ENCODE results near the gene FIBP. TPM values are rescaled to one million over a fixed set of nuclear protein-coding genes. Genes with fewer than 3 reads are reported as not detected.

Gene FIBP
- total RNA-seq = 58.0 TPM
- 105 TPM for polyA plus RNA-seq (ENCODE audit: insufficient read depth, low read depth, low replicate concordance)
- long read RNA-seq, donor 1, transcript FIBP-202 (10 exons, 1,248 nt) = major isoform, 23 of 104 reads
- long read RNA-seq, donor 1, partial matches to known transcripts = 77 of 104 reads
- long read RNA-seq, donor 1, other reads (novel, unspliced or antisense) = 0 of 104 reads
- long read RNA-seq, donor 2, transcript FIBP-201 (10 exons, 1,261 nt) = minor isoform, 5 of 47 reads
- long read RNA-seq, donor 2, transcript FIBP-202 (10 exons, 1,248 nt) = major isoform, 30 of 47 reads
- long read RNA-seq, donor 2, partial matches to known transcripts = 9 of 47 reads
- long read RNA-seq, donor 2, other reads (novel, unspliced or antisense) = 0 of 47 reads
- long read RNA-seq, donor 3, transcript FIBP-202 (10 exons, 1,248 nt) = major isoform, 23 of 122 reads
- long read RNA-seq, donor 3, transcript FIBP-206 (3 exons, 1,378 nt) = minor isoform, 5 of 122 reads
- long read RNA-seq, donor 3, partial matches to known transcripts = 91 of 122 reads
- long read RNA-seq, donor 3, other reads (novel, unspliced or antisense) = 0 of 122 reads
- long read RNA-seq, donor 4, transcript FIBP-202 (10 exons, 1,248 nt) = major isoform, 24 of 135 reads
- long read RNA-seq, donor 4, partial matches to known transcripts = 106 of 135 reads
- long read RNA-seq, donor 4, other reads (novel, unspliced or antisense) = 0 of 135 reads
- long read RNA-seq, donor 5, partial matches to known transcripts = 0 of 3 reads
- long read RNA-seq, donor 5, other reads (novel, unspliced or antisense) = 0 of 3 reads
- long read RNA-seq, donor 6, transcript FIBP-202 (10 exons, 1,248 nt) = major isoform, 17 of 36 reads
- long read RNA-seq, donor 6, partial matches to known transcripts = 15 of 36 reads
- long read RNA-seq, donor 6, other reads (novel, unspliced or antisense) = 0 of 36 reads
- long read RNA-seq, donor 7, transcript FIBP-202 (10 exons, 1,248 nt) = major isoform, 28 of 42 reads
- long read RNA-seq, donor 7, partial matches to known transcripts = 5 of 42 reads
- long read RNA-seq, donor 7, other reads (novel, unspliced or antisense) = 7 of 42 reads
- long read RNA-seq, donor 8, transcript FIBP-202 (10 exons, 1,248 nt) = major isoform, 18 of 29 reads
- long read RNA-seq, donor 8, partial matches to known transcripts = 5 of 29 reads
- long read RNA-seq, donor 8, other reads (novel, unspliced or antisense) = 0 of 29 reads
- long read RNA-seq, donor 9, transcript FIBP-202 (10 exons, 1,248 nt) = major isoform, 12 of 117 reads
- long read RNA-seq, donor 9, partial matches to known transcripts = 99 of 117 reads
- long read RNA-seq, donor 9, other reads (novel, unspliced or antisense) = 0 of 117 reads
- long read RNA-seq, donor 10, transcript FIBP-202 (10 exons, 1,248 nt) = major isoform, 13 of 30 reads
- long read RNA-seq, donor 10, partial matches to known transcripts = 11 of 30 reads
- long read RNA-seq, donor 10, other reads (novel, unspliced or antisense) = 0 of 30 reads

DNA sequence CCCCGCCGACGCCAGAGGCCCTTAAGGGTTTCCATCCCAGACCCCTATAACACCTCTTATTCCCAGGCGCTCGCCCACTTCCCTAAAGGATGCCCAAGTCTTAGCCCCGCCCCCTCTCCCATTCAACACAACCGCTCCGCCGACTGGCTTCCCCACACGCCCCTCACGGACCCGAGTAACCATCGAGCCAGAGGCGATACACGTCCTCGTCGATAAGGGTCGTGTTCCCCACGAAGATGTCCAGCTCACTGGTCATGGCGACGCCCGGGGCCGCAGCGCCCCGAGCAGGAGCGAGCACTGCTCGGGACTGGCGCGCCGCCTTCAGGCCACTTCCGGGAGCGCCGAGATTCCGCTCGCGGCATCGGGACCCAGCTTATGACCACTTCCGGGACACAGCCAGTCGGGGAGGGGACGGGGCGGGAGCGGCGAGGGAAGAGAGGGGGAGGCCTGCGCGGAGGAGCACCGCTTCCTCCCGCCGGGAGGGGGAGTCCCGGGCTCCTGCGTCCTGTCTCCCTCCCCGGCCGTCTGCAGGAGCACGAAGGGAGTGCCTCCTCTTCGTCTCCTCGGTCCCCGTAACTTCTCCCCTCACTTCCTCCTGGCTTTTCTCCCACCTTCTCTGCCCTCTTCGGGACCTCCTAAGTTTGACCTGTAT, at the start of gene FIBP:
Gene FIBP (minus strand): TSS at position 309 of the 652 bp plus-strand sequence. CDS start 53 bp downstream, at position 256.
- Histone ChIP-seq H3K4me1 (ENCODE audit: control insufficient read depth in 2 of 3, insufficient read depth in 2 of 3, low read depth in 1 of 3, low read length in 3 of 3) (peaks cover 0 to 39% (median 8%) of the 10 kb centered on the region in 3 donors), H3K36me3 (ENCODE audit: control insufficient read depth in 2 of 3, insufficient read depth in 3 of 3, low read length in 3 of 3) (peaks cover 4 to 12% (median 5%) of the 10 kb centered on the region in 3 donors), H3K9ac (ENCODE audit: low read length in 3 of 3) (peak within 1 kb of the TSS; percentile 83 to 92 (median 88)), H3K27ac (ENCODE audit: low read depth in 2 of 2, low read length in 2 of 2) (peak within 1 kb of the TSS; percentile 90 to 96), H3K9me3 (ENCODE audit: control insufficient read depth in 2 of 3, insufficient read depth in 1 of 3, low read length in 3 of 3) (no peaks in the 10 kb centered on the region), H3K27me3 (ENCODE audit: control insufficient read depth, insufficient read depth, low read length) (no peaks in the 10 kb centered on the region), H3K4me3 (ENCODE audit: low read length in 3 of 3) (peak within 1 kb of the TSS; percentile 65 to 95 (median 78))
- intact Hi-C loops (cut with DNase I) = loop anchor here (10.0 kb wide), 1 partner anchor 97 kb away; no protein-coding TSS in a partner anchor
- DNase-seq = peak; percentile 98 to 99 (median 99)
- no peak for FAIRE-seq
- TF ChIP-seq, protein P1, sequence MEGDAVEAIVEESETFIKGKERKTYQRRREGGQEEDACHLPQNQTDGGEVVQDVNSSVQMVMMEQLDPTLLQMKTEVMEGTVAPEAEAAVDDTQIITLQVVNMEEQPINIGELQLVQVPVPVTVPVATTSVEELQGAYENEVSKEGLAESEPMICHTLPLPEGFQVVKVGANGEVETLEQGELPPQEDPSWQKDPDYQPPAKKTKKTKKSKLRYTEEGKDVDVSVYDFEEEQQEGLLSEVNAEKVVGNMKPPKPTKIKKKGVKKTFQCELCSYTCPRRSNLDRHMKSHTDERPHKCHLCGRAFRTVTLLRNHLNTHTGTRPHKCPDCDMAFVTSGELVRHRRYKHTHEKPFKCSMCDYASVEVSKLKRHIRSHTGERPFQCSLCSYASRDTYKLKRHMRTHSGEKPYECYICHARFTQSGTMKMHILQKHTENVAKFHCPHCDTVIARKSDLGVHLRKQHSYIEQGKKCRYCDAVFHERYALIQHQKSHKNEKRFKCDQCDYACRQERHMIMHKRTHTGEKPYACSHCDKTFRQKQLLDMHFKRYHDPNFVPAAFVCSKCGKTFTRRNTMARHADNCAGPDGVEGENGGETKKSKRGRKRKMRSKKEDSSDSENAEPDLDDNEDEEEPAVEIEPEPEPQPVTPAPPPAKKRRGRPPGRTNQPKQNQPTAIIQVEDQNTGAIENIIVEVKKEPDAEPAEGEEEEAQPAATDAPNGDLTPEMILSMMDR (IDR thresholded peaks at IDR 0.05; ENCODE audit: borderline replicate concordance, extremely low read depth, insufficient read depth) = peak; percentile 69

DNA sequence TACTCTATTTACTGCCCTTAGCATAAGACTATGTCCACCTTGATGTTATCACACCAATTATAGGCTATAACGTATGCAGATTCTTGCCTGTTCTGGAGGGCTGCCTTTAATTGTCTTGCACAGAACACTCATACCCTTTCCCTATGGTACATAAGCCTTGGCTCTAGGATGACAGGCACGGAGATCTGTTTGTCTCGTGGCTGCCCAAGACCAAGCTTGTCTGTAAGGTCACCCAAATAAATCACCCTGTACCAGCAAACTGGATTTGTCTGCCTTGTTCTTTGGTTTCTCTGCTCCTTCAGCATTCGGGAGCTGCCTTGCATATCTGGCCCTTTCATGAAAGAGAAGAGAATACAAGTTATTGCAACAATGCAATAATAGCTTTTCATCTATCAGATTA, 49.5 kb upstream of the FIBP start:
- no peak overlapping the region for H3K27ac ChIP-seq (ENCODE audit: low read depth in 2 of 2, low read length in 2 of 2)
- H3K27me3 ChIP-seq (ENCODE audit: control insufficient read depth, insufficient read depth, low read length) = no peaks in the 10 kb centered on the region
- no peaks in the 10 kb centered on the region for H3K4me1 ChIP-seq (ENCODE audit: control insufficient read depth in 2 of 3, insufficient read depth in 2 of 3, low read depth in 1 of 3, low read length in 3 of 3)
- TF ChIP-seq, protein P1 (IDR thresholded peaks at IDR 0.05; ENCODE audit: borderline replicate concordance, extremely low read depth, insufficient read depth) = no peak
- H3K4me3 ChIP-seq (ENCODE audit: low read length in 3 of 3) = no peak overlapping the region
- FAIRE-seq = no peak
- intact Hi-C loops (cut with DNase I) = no loop called here
- no peak overlapping the region for H3K9ac ChIP-seq (ENCODE audit: low read length in 3 of 3)
- DNase-seq = no peak
- H3K36me3 ChIP-seq (ENCODE audit: control insufficient read depth in 2 of 3, insufficient read depth in 3 of 3, low read length in 3 of 3) = no peaks in the 10 kb centered on the region
- no peaks in the 10 kb centered on the region for H3K9me3 ChIP-seq (ENCODE audit: control insufficient read depth in 2 of 3, insufficient read depth in 1 of 3, low read length in 3 of 3)

DNA sequence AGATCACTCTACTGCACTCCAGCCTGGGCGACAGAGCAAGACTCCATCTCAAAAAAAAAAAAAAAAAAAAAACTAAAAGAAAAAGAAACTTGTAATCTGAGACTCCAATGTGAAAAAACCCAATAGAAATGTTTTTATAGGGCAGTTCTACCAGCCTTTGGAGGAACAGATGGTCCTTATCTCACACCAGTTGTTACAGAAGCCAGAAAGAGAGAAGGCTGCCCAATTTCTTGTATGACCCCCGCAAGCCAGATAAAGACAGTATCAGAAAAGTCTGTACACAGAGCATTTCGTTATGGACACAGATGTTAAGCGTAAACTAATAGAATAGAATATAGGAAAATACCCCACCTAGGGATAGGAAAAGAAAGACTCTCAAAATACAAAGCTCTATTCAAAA, 45.7 kb upstream of the FIBP start:
- no peaks in the 10 kb centered on the region for H3K27me3 ChIP-seq (ENCODE audit: control insufficient read depth, insufficient read depth, low read length)
- FAIRE-seq = no peak

More for the DNA sequence above, 45.7 kb upstream of the FIBP start:
- Histone ChIP-seq H3K9ac (ENCODE audit: low read length in 3 of 3) (no peak overlapping the region), H3K4me3 (ENCODE audit: low read length in 3 of 3) (no peak overlapping the region), H3K36me3 (ENCODE audit: control insufficient read depth in 2 of 3, insufficient read depth in 3 of 3, low read length in 3 of 3) (no peaks in the 10 kb centered on the region), H3K9me3 (ENCODE audit: control insufficient read depth in 2 of 3, insufficient read depth in 1 of 3, low read length in 3 of 3) (no peaks in the 10 kb centered on the region), H3K4me1 (ENCODE audit: control insufficient read depth in 2 of 3, insufficient read depth in 2 of 3, low read depth in 1 of 3, low read length in 3 of 3) (no peaks in the 10 kb centered on the region), H3K27ac (ENCODE audit: low read depth in 2 of 2, low read length in 2 of 2) (no peak overlapping the region)
- DNase-seq = peak in 1 of 5 donors; percentile 44
- intact Hi-C loops (cut with DNase I) = no loop called here
- TF ChIP-seq, protein P1 (IDR thresholded peaks at IDR 0.05; ENCODE audit: borderline replicate concordance, extremely low read depth, insufficient read depth) = no peak
